Measurements from ENCODE around the gene GNG14.

DNA sequence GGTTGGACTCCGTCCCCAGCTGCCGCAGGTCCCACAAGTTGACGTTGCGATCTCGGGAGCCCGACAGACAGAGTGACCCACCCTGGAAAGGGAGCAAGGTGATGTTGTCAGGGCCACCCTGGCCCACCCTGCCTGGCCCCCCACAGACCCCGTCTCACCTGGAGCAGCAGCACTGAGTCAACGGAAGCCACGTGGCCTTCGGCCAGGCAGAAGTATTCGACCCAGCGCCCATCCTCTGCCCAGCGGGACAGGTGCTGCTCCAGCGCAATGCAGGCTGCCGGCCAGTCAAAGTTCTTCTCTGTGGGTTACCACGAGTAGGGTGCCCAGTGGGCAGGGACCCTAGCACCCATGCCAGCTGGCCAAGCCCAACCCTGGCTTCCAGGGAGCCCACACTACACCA, 6.8 kb downstream of the GNG14 start:
- TF ChIP-seq, protein P1, sequence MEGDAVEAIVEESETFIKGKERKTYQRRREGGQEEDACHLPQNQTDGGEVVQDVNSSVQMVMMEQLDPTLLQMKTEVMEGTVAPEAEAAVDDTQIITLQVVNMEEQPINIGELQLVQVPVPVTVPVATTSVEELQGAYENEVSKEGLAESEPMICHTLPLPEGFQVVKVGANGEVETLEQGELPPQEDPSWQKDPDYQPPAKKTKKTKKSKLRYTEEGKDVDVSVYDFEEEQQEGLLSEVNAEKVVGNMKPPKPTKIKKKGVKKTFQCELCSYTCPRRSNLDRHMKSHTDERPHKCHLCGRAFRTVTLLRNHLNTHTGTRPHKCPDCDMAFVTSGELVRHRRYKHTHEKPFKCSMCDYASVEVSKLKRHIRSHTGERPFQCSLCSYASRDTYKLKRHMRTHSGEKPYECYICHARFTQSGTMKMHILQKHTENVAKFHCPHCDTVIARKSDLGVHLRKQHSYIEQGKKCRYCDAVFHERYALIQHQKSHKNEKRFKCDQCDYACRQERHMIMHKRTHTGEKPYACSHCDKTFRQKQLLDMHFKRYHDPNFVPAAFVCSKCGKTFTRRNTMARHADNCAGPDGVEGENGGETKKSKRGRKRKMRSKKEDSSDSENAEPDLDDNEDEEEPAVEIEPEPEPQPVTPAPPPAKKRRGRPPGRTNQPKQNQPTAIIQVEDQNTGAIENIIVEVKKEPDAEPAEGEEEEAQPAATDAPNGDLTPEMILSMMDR (IDR thresholded peaks at IDR 0.05), result no peak
- TF ChIP-seq EZH2 (IDR thresholded peaks at IDR 0.05; ENCODE audit: borderline replicate concordance, insufficient read depth, low read depth, low read length, poor library complexity, severe bottlenecking), result no peak

Measured in B cell (primary cell).